GM12865 (cell line): ENCODE data around the gene FRMD4A.
A peak's percentile ranks its signal among the peaks of the same experiment; 100 is the strongest.
"Not testable (repeated sequence)": the region's sequence is repeated elsewhere in the genome, so short reads cannot be mapped to it uniquely, and the experiment has no call there.

ENCODE experiments used
- DNase-seq: peaks from one replicate; pipeline ENCODE4 v3.0.0; 2010; ENCODE audit warnings: low read depth
- H3K4me3 ChIP-seq: 2 replicates; pipeline ENCODE4 v1.5.1; 2011; ENCODE audit warnings: mild to moderate bottlenecking, low read depth, low read length, control low read depth
- CTCF ChIP-seq: IDR thresholded peaks from 2 replicates; pipeline ENCODE4 v1.5.1; 2011; ENCODE audit warnings: low read length, control low read depth, low read depth, inconsistent platforms; ENCODE audit not compliant: insufficient read depth; ENCODE audit errors: missing control alignments

The FRMD4A gene

DNA sequence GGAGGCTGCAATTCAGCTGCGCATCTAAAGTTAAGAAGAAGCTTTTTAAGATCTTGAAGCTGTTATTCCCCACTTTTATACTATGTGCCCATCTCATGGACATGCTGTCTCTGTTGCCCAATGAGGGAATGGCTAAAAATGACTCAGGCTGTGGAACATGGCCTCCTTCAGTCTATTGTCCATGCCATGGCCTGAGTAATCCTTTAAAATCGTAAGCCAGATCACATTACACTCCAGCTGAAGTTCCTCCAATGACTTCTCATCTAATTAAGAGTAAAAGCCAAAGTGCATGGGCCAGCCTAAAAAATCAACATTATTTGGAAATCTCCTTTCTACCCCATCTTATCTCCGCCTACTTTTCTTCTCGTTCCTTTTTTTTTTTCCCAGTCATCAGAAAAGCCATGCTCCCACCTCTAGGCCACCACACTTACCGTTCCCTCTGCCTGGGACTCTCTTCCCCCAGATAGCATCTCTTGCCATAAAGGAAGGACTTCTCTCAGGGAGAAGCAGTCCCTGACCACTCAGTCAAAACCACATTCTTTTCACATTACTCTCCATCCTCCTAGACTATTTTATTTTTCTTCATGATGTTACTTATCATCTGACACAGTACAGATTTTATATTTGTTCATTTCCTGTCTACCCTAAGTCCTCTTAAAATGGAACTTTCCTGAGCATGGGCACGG is 406.5 kb downstream of the FRMD4A start:
- no peak for DNase-seq
- no peak for TF ChIP-seq CTCF
- H3K4me3 ChIP-seq: no peak overlapping the region

DNA sequence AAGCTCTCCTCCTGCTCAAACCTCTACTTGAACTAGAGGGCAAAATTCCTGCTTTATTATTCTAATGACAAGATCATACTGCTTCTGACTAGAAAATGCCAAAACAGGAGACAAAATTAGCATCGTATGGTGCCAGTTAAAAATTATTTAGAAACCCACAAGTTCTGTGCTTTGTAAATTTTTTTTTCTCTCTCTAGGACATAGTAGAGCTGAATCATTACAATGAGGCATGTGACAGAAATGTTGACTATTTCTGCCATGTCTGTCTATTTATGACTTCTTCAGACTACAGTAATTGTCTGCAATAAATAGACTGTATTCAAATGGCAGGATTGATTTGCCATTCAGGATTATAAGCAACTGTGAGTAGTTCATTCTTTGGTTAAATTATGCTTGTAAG is 408.1 kb downstream of the FRMD4A start:
- no peak for DNase-seq
- no peak overlapping the region for H3K4me3 ChIP-seq
- TF ChIP-seq CTCF: no peak

DNA sequence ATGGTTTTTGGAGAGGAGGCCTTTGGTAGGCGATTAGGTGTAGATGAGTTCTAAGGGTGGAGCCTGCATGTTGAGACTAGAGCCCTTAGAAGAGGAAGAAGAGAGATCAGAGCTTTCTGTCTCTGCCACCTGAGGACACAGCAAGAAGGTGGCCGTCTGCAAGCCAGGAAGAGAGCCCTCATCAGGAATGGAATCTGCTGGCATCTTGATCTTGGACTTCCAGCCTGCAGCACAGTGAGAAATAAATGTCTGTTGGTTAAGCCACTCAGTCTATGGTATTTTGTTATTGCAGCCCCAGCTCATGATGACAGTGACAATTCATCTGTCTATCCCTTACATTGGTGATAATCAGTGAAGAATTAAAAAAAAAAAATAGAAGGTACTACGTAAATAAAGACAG is 408.8 kb downstream of the FRMD4A start:
- no peak overlapping the region for H3K4me3 ChIP-seq
- DNase-seq: no peak
- no peak for TF ChIP-seq CTCF

- not testable (repeated sequence) for DNase-seq, H3K4me3 ChIP-seq
Observed at GRCh38 chr10:13921131-13921530, 409.6 kb downstream of the FRMD4A start.

DNA sequence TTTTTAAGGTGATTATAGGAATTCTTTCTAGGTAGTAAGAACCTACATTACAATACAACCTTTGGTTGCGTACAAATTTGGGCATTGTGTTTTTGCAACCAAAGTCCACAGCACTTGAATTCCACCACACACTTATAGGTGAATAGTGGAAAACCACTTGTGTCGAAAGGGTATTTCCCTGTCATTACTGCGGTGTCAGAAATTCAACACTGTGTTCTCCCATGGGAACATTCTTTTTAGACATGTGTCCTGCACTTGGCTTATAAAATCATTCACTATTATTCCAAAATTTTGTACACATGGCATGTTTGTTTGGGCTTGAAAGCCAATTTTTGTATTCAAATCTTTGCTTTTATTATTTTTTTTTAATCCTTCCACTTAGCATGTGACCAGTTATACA is 410.3 kb downstream of the FRMD4A start:
- TF ChIP-seq CTCF: no peak
- no peak overlapping the region for H3K4me3 ChIP-seq
- DNase-seq: no peak

DNA sequence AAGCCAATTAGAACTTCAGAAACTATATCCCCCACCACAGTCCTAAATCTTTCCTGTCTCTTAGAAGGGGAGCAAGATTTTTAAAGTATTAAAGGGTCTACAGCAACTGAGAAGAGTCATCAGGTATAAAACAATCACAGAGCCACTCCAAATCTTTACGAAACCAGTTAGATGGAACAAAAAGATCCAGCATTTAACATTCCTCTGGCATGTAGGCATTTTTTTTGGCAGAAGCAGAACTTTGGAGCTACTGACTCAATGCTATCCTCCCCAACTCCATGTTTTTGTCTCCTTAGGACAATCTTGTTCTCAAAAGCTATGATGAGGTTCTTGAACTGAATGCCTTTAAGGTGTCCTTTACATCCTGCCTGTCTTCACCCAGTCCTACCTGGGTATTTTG is 410.7 kb downstream of the FRMD4A start:
- DNase-seq: no peak
- H3K4me3 ChIP-seq: no peak overlapping the region
- no peak for TF ChIP-seq CTCF

GRCh38 chr10:13917791-13918190 is 412.9 kb downstream of the FRMD4A start:
- peak; percentile 13 for DNase-seq
- no peak for TF ChIP-seq CTCF
- H3K4me3 ChIP-seq: no peak overlapping the region
